GM06990 (cell line): Measurements from ENCODE around the gene INMT.

ENCODE experiments used
- DNase-seq: peaks from one replicate; pipeline ENCODE4 v3.0.0-alpha.2; 2011; ENCODE audit not compliant: insufficient read length; ENCODE audit errors: extremely low read depth
- H3K27me3 ChIP-seq: replicated peaks from 2 replicates; pipeline ENCODE4 v1.6.0; 2011; ENCODE audit warnings: low read length; ENCODE audit not compliant: control insufficient read depth, insufficient read depth
- H3K36me3 ChIP-seq: 2 replicates; pipeline ENCODE4 v1.5.1; 2011; ENCODE audit warnings: low read length; ENCODE audit not compliant: control insufficient read depth, insufficient read depth
- H3K4me3 ChIP-seq: replicated peaks from 2 replicates; pipeline ENCODE4 v1.5.1; 2011; ENCODE audit warnings: low read depth, mild to moderate bottlenecking, control low read depth, low read length
- CTCF ChIP-seq: IDR thresholded peaks from 2 replicates; pipeline ENCODE4 v1.5.1; 2011; ENCODE audit warnings: low read length, control low read depth, mild to moderate bottlenecking, inconsistent platforms; ENCODE audit not compliant: insufficient read depth, poor library complexity, severe bottlenecking

The INMT gene

GRCh38 chr7:30744075-30744417 is 7.9 kb upstream of the INMT start:
- DNase-seq = no peak
- Histone ChIP-seq H3K4me3 (no peak overlapping the region), H3K36me3 (no peaks in the 10 kb centered on the region), H3K27me3 (no peaks in the 10 kb centered on the region)
- TF ChIP-seq CTCF = no peak

- Histone ChIP-seq H3K27me3 (no peaks in the 10 kb centered on the region), H3K4me3 (no peak overlapping the region), H3K36me3 (no peaks in the 10 kb centered on the region)
- DNase-seq = no peak
- no peak for TF ChIP-seq CTCF
Observed at GRCh38 chr7:30745261-30745941, 6.5 kb upstream of the INMT start.

- no peak overlapping the region for H3K4me3 ChIP-seq
- no peak for DNase-seq
- H3K36me3 ChIP-seq = no peaks in the 10 kb centered on the region
- no peak for TF ChIP-seq CTCF
- no peaks in the 10 kb centered on the region for H3K27me3 ChIP-seq
Observed at GRCh38 chr7:30750010-30750409, 1.9 kb upstream of the INMT start.

GRCh38 chr7:30750683-30751650 is 968 bp upstream of the INMT start:
- Histone ChIP-seq H3K27me3 (no peaks in the 10 kb centered on the region), H3K4me3 (no peak overlapping the region), H3K36me3 (no peaks in the 10 kb centered on the region)
- no peak for DNase-seq
- no peak for TF ChIP-seq CTCF

GRCh38 chr7:30752484-30752883 is 549 bp downstream of the INMT start:
- no peak for DNase-seq
- no peaks in the 10 kb centered on the region for H3K36me3 ChIP-seq
- H3K27me3 ChIP-seq = no peaks in the 10 kb centered on the region; the same call in 1 of the 2 replicates
- TF ChIP-seq CTCF = no peak
- H3K4me3 ChIP-seq = no peak overlapping the region
